ENCODE data around the gene TXNDC5.

Gene TXNDC5

DNA sequence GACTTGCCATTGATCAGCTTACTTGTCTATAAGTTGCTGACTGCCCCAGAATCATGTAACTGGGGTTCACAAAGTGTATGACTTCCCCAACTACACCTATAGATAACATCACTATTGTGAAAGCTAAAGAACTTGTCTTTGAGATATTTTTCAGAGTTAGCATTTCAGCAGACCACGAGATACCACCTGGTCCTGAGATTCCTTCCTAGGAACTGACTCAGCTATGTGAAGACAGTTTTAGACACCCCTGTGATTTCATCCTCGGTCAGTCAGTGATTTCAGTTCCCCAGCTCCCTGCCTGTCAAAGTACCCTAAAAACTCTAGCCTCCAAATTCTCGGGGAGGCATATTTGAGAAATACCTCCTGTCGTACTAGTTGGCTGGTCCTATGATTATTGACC is 62.4 kb downstream of the TXNDC5 start:
- no peak for DNase-seq

DNA sequence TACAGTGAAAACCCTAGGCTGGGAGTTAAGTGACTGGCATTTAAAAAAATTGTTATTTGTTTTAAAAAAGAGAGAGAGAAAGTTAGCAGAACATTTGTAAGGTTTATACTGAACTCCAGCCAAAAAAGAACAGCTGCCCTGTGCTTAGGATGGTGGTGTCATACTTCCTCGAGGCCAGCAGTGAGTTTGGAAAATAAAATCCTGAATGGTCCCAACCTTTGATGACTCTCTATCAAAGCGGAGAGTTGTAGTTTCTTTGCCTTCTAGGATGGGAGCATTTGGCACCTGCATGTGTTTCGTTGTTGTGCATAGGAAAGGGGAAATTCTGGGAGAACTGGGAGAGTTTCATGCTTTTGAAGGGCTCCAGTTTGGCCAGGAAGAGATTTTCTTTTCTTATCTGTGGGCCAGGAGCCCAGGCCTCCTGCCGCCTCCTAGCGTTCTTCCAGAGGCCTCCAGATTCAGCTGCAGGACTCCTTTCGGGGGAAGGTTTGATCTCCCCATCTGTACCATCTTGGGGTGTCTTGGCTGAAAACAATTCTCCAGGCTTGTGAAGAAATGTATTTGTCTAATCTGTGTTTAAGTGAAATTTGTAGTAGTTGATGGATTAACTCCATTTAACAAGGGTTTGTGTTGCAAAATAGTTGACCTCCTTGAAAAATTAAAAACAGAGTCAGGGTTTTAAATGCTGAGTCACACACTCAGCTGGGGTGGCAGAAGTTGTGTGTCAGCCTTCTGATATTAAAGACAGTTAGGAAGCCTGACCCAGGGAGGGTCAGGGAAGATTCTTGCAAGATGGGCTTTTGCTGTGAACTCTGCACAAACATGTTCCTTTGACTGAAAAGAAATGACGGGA is 63.4 kb downstream of the TXNDC5 start:
- no peak for DNase-seq

DNA sequence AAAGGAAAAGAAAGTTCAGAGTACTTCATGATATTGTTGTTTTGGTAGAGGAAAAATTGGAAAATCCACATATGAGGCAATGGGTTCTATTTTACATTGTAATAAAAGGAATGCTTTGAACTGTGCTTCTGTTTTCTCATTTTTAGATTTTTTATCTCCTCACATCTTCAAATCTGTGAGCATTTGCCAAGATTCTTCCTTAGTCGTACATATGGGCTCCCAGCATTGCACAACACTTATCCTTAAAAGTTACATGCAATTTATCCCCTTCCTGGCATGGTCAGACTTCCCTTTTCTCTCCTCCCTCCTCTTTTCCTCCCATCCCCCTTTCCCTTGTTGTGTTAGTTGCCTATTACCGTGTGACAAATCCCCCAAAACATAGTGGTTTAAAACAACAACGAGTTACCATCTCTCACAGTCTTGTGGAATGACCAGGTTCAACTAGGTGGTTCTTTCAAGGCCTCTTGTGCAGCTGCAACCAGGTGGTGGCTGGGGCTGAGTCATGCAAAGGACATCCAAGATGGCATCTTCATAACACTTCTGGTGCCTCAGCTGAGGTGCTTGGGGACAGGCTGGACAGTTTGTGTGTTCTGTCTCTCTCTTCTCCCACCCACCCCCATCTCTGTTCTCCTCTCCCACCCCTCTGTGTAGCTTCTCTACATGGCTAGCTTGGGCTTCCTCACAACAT is 68.7 kb downstream of the TXNDC5 start:
- DNase-seq, result no peak

DNA sequence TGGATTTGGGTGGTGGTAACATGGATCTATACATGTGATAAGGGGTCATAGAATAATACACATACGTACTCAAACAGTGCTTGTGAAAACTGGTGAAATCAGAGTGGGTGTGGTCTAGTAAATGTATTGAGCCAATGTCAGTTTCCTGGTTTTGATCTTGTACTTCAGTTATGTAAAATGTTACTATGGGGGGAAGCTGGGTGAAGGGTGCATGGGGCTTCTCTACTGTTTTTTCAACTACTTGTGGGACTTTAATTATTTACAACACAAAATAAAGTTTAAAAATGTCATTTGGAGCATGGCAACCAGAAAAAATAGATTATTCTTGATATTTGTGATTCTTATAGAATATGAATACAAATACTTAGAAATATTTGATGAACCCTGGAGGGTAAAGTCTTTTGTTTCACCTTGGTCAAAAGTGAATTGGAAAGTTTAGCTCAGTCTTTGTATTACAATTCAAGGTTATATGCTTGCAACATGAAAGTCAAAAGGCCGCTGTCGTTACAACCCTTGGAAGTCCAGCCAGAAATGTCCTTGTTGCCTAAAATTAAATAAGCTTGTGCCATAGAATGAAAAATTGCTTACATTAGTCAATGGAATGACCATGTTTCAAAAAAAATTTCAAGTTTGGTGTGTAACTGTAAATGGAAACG is 74.1 kb downstream of the TXNDC5 start:
- no peak for DNase-seq

DNA sequence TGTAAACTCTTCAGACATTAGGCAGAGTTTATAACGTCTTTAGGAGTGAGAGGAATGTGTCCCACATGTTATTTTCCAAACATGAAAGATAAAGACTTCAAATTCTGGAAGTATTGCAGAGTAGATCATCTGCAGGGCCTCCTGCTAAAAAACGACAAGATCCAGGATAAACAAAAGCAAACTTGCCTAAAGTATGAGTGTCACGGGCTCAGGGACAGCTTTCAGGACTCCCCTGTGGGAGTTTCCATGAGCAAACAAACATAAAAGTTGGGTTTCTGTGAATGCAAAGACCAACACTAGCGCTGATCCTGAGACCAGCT is 76.9 kb downstream of the TXNDC5 start:
- DNase-seq, result no peak

DNA sequence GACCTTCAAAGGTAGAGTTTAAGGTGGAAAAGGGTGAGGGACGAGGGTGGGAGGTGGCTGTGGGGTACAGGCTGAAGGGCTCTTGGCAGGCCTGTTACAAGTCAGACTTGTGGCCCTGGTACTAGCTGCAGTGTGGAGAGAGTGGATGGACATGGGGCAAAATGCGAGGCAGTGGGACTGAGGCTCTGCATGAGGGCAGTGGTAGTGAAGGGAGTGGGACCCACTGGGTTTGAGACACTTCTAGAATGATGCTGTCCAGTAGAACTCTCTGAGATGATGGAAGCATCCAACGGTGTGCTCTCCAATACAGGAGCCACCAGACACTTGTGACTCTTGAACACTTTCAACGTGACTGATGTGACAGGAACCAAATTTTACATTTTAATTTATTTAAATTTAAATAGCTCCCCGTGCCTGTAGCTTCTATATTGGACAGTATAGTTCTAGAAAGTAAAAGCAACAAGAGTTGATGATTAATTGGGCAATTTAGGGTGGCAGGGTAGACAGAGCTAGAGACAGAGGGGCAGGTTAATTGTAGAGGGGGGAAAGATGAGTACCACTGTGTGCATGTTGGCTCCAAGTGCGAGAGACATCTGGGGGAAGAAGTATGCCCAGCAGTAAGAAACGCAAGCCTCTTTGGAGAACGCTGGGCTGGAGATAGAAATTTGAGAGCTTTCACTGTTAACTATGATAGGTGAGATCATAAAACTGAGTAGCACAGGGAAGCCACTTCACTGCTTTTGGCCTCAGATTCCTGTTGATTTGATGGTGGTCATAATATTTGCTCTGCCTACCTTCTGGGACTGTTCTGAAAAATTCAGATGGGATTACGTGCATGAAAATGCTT is 77.5 kb downstream of the TXNDC5 start:
- no peak for DNase-seq
